ENCODE results near the gene OPCML.

The OPCML gene

DNA sequence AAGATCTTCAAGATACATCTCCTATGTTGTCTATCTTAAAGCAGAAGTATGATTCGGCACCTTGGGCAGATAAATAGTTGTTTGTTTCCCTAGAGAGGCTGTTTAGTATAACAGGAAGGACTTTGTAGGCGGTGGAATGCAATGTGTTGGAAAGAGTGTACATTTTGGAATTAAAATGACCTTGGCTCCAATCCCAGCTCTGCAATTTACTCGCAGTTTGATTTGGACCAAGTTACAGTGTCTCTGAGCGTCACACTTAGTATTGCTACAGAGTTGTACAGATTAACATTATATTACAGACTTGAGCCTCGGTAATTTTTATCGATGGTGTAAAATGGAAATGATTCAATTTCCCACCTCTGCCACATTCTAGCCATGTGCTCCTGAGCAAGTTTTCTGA is 265.3 kb downstream of the OPCML start:
- no peak for DNase-seq (ENCODE audit: low read depth in 1 of 2, low spot score in 1 of 2)
- in situ Hi-C loops (cut with HindIII; ENCODE audit: low pct_unique_long_range_greater_than_20kb, low sequenced_read_pairs) = no loop called here
- no peak for TF ChIP-seq JUND (IDR thresholded peaks at IDR 0.05; ENCODE audit: low read depth)

GRCh38 chr11:133265530-133266035 is 266.7 kb downstream of the OPCML start:
- TF ChIP-seq JUND (IDR thresholded peaks at IDR 0.05; ENCODE audit: low read depth) = no peak
- in situ Hi-C loops (cut with HindIII; ENCODE audit: low pct_unique_long_range_greater_than_20kb, low sequenced_read_pairs) = no loop called here
- DNase-seq (ENCODE audit: low read depth in 1 of 2, low spot score in 1 of 2) = no peak

DNA sequence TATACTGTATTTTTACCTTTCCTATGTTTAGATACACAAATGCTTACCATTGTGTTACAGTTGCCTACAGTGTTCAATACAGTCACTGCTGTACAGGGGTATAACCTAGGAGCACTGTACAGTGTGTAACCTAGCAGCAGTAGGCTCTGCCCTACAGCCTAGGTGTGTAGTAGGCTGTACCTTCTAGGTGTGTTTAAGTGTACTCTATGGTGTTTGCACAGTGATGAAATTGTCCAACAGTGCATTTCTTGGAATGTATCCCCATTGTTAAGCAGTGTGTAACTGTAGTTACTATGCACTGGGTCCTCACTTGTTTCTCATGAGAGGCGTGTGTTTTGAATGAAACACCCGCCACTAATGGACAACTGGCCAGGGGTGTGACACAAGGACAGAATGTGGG is 269.0 kb downstream of the OPCML start:
- in situ Hi-C loops (cut with HindIII; ENCODE audit: low pct_unique_long_range_greater_than_20kb, low sequenced_read_pairs) = no loop called here

GRCh38 chr11:133258751-133259150 is 273.6 kb downstream of the OPCML start:
- in situ Hi-C loops (cut with HindIII; ENCODE audit: low pct_unique_long_range_greater_than_20kb, low sequenced_read_pairs) = no loop called here
- TF ChIP-seq JUND (IDR thresholded peaks at IDR 0.05; ENCODE audit: low read depth) = no peak
- DNase-seq (ENCODE audit: low read depth in 1 of 2, low spot score in 1 of 2) = no peak

More for the DNA sequence above, 269.0 kb downstream of the OPCML start:
- no peak for TF ChIP-seq JUND (IDR thresholded peaks at IDR 0.05; ENCODE audit: low read depth)
- peak in 1 of 2 experiments; percentile 54 for DNase-seq (ENCODE audit: low read depth in 1 of 2, low spot score in 1 of 2)

DNA sequence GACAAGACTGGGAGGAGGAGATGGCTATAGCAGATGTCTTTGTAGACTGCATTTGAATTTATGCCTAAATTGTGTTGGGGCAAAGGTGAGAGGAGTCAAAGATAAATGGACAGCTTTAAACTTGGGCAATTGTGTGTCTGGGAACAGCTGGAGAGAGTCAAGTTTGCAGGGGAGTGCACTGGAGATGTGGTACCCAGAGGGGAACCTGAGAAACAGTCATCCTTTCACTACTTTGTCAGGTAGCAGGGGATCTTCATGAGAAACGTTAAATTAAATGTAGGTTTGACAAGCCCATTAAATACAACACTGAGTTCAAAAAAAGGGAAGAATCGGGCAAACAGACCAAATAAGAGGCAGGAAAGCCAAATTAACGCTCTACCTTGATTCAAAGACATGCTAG is 277.7 kb downstream of the OPCML start:
- DNase-seq (ENCODE audit: low read depth in 1 of 2, low spot score in 1 of 2) = no peak
- in situ Hi-C loops (cut with HindIII; ENCODE audit: low pct_unique_long_range_greater_than_20kb, low sequenced_read_pairs) = no loop called here
- no peak for TF ChIP-seq JUND (IDR thresholded peaks at IDR 0.05; ENCODE audit: low read depth)

- no peak for TF ChIP-seq JUND (IDR thresholded peaks at IDR 0.05; ENCODE audit: low read depth)
- DNase-seq (ENCODE audit: low read depth in 1 of 2, low spot score in 1 of 2) = no peak
- in situ Hi-C loops (cut with HindIII; ENCODE audit: low pct_unique_long_range_greater_than_20kb, low sequenced_read_pairs) = no loop called here
Measured at GRCh38 chr11:133253570-133253969, 278.7 kb downstream of the OPCML start.

- in situ Hi-C loops (cut with HindIII; ENCODE audit: low pct_unique_long_range_greater_than_20kb, low sequenced_read_pairs) = no loop called here
- no peak for TF ChIP-seq JUND (IDR thresholded peaks at IDR 0.05; ENCODE audit: low read depth)
Measured at GRCh38 chr11:133251841-133252240, 280.5 kb downstream of the OPCML start.

GRCh38 chr11:133249530-133249929 is 282.8 kb downstream of the OPCML start:
- no peak for TF ChIP-seq JUND (IDR thresholded peaks at IDR 0.05; ENCODE audit: low read depth)
- in situ Hi-C loops (cut with HindIII; ENCODE audit: low pct_unique_long_range_greater_than_20kb, low sequenced_read_pairs) = no loop called here
- no peak for DNase-seq (ENCODE audit: low read depth in 1 of 2, low spot score in 1 of 2)

More at GRCh38 chr11:133251841-133252240, 280.5 kb downstream of the OPCML start:
- no peak for DNase-seq (ENCODE audit: low read depth in 1 of 2, low spot score in 1 of 2)

DNA sequence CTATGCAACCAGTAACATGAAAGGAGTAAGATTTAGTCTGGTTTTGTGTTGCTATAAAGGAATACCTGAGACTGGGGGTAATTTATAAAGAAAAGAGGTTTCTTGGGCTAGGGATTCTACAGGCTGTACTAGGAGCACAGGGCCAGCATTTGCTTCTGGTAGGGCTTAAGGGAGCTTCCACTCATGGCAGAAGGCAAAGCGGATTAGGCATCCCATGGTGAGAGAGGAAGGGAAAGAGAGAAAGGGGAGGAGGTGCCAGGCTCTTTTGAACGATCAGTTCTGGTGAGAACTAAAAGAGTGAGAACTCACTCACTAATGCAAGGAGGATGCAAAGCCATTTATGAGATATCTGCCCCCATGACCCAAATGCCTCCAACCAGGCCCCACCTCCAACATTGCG is 283.2 kb downstream of the OPCML start:
- in situ Hi-C loops (cut with HindIII; ENCODE audit: low pct_unique_long_range_greater_than_20kb, low sequenced_read_pairs) = no loop called here
- DNase-seq (ENCODE audit: low read depth in 1 of 2, low spot score in 1 of 2) = no peak

DNA sequence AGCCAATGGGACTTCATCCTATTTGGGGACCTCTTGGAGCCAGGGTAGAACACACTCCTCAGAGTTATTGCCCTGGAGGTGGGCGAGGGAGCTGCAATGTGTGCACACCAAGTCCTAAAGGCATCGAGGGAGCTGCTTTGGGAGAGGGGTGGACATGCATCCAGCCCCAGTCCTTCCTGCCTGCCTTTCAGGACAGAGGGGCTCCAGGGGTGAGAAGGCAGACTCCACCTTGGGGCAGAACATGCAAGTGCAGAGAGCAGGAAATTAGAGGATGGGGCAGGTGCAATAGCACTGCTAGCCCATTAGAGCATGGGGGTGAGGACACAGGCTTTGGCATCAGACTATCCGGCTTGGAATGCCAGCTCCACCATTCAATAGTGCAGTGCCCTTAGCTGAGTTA is 288.5 kb downstream of the OPCML start:
- in situ Hi-C loops (cut with HindIII; ENCODE audit: low pct_unique_long_range_greater_than_20kb, low sequenced_read_pairs) = no loop called here
- no peak for TF ChIP-seq JUND (IDR thresholded peaks at IDR 0.05; ENCODE audit: low read depth)
- DNase-seq (ENCODE audit: low read depth in 1 of 2, low spot score in 1 of 2) = no peak

More for the DNA sequence above, 283.2 kb downstream of the OPCML start:
- no peak for TF ChIP-seq JUND (IDR thresholded peaks at IDR 0.05; ENCODE audit: low read depth)

DNA sequence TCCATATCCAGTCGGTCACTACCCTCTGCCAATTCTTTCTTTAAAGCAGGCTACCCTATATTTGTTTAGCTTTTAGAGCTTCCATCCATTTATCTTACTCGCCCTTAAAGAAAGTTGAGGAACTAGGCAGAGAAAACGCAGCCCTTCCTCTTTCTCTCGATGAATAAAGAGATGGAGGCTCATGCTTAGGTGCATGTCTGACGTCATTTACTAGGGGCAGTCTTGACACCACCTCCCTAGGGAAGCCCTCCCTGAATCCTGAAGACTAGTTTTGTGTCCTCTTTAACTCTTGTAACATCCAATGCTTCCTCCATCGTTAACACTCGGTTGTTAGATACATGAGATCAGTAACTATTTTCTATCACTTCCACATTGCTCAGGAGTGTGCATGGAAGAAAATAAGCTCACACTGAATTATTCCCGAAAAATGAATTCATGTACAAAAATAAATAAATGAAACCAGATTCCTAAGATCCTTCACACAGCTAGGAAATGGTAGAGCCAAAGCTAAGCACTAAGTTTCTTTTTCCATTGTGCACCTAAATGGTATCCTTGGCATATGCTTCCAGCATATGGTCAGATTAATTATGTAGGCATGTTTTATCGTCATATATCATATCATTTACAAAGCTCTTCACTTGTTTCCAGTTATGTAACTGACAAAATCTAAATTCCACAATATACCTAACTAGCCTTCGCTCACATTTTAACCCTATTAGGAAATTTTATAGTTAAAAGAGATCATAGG is 291.2 kb downstream of the OPCML start:
- in situ Hi-C loops (cut with HindIII; ENCODE audit: low pct_unique_long_range_greater_than_20kb, low sequenced_read_pairs) = no loop called here
- DNase-seq (ENCODE audit: low read depth in 1 of 2, low spot score in 1 of 2) = no peak
- no peak for TF ChIP-seq JUND (IDR thresholded peaks at IDR 0.05; ENCODE audit: low read depth)

DNA sequence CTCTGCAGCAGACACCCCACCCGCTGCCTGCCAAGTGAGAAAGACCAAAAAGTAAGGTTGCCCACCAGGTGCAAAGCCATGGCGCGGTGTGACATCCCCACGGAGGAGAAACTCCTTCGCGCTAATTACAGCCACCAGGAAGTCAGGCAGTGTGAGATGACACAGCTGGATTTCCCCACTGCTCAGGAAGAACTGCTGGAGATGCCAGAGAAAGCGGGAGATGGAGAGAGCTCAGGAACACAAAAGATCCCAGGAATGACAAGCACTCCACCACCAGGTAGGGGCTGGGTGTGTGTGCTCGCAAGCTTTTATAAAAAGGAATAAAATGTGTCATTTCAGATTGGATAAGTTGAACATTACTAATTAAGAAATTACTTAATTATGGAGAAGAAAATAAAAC is 292.7 kb downstream of the OPCML start:
- no peak for TF ChIP-seq JUND (IDR thresholded peaks at IDR 0.05; ENCODE audit: low read depth)
- no peak for DNase-seq (ENCODE audit: low read depth in 1 of 2, low spot score in 1 of 2)
- in situ Hi-C loops (cut with HindIII; ENCODE audit: low pct_unique_long_range_greater_than_20kb, low sequenced_read_pairs) = no loop called here

DNA sequence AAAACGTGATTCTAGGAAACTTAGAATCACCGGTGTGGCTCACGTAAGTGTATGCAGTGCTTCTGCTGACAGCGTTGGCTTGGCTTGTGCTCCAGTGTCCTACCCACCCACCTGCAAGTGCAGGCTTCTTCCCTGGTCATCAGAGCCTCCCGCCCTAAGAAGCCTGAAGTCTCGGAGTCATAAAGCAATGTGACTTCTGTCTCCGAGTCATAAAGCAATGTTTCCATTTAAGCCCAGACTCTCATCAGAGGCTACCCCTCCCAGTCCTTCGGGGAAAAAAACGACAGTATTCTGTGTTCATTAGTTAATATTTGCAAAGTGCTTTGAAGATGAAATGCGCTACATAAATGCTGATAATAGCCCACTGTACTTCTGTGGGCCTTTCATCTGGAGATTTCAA is 293.8 kb downstream of the OPCML start:
- no peak for TF ChIP-seq JUND (IDR thresholded peaks at IDR 0.05; ENCODE audit: low read depth)
- in situ Hi-C loops (cut with HindIII; ENCODE audit: low pct_unique_long_range_greater_than_20kb, low sequenced_read_pairs) = no loop called here
- DNase-seq (ENCODE audit: low read depth in 1 of 2, low spot score in 1 of 2) = no peak

- in situ Hi-C loops (cut with HindIII; ENCODE audit: low pct_unique_long_range_greater_than_20kb, low sequenced_read_pairs) = no loop called here
- DNase-seq (ENCODE audit: low read depth in 1 of 2, low spot score in 1 of 2) = no peak
- no peak for TF ChIP-seq JUND (IDR thresholded peaks at IDR 0.05; ENCODE audit: low read depth)
Measured at GRCh38 chr11:133238027-133238426, 294.3 kb downstream of the OPCML start.
